ENCODE data around the gene NUAK1. TPM values are rescaled to one million over a fixed set of nuclear protein-coding genes. Genes with fewer than 3 reads are reported as not detected.

The NUAK1 gene
- total RNA-seq, 1 donor, result 21.7 TPM

- TF ChIP-seq, protein P1, sequence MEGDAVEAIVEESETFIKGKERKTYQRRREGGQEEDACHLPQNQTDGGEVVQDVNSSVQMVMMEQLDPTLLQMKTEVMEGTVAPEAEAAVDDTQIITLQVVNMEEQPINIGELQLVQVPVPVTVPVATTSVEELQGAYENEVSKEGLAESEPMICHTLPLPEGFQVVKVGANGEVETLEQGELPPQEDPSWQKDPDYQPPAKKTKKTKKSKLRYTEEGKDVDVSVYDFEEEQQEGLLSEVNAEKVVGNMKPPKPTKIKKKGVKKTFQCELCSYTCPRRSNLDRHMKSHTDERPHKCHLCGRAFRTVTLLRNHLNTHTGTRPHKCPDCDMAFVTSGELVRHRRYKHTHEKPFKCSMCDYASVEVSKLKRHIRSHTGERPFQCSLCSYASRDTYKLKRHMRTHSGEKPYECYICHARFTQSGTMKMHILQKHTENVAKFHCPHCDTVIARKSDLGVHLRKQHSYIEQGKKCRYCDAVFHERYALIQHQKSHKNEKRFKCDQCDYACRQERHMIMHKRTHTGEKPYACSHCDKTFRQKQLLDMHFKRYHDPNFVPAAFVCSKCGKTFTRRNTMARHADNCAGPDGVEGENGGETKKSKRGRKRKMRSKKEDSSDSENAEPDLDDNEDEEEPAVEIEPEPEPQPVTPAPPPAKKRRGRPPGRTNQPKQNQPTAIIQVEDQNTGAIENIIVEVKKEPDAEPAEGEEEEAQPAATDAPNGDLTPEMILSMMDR (IDR thresholded peaks at IDR 0.05; ENCODE audit: extremely low read depth, low read depth, low read length), result no peak
- Histone ChIP-seq H3K79me2 (ENCODE audit: insufficient read depth, low read length) (no peaks in the 10 kb centered on the region), H4K20me1 (ENCODE audit: insufficient read depth, low read length) (no peaks in the 10 kb centered on the region), H3K4me1 (ENCODE audit: insufficient read depth, low read length) (peaks cover 2% of the 10 kb centered on the region), H3K4me2 (ENCODE audit: insufficient read depth, low read length) (no peak overlapping the region), H3K27ac (ENCODE audit: low read depth, low read length) (no peak overlapping the region), H3K4me3 (ENCODE audit: insufficient read depth, low read length) (no peak overlapping the region), H3K9me3 (ENCODE audit: low read depth, low read length) (no peaks in the 10 kb centered on the region), H3K36me3 (ENCODE audit: insufficient read depth, low read length) (no peaks in the 10 kb centered on the region), H2AFZ (ENCODE audit: low read length) (no peak overlapping the region), H3K27me3 (ENCODE audit: insufficient read depth, low read length) (no peaks in the 10 kb centered on the region)
- no peak for DNase-seq (ENCODE audit: insufficient read length, low spot score, missing footprints)
Measured at GRCh38 chr12:106039646-106040404, 98.9 kb downstream of the NUAK1 start.

DNA sequence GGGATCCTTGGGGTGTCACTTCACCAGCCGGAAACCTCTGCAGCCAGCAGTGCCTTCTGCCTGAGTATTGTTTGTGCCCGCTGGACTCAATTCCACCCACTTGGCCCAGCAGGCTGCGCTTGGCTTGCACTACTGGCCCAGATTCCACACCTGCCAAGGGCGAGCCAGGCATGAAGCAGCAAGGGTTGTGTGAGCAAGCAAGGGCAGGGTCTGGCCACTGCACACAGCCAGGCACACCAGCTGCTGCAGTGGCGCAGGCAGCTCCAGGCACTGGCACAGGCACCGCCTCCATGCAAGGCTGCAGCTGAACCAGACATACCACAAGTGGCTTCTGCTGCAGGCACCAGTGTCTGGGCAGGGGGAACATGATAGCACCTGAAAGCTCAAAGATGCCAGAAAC lies 99.5 kb downstream of the NUAK1 start:
- TF ChIP-seq, protein P1 (IDR thresholded peaks at IDR 0.05; ENCODE audit: extremely low read depth, low read depth, low read length), result no peak
- Histone ChIP-seq H3K4me3 (ENCODE audit: insufficient read depth, low read length) (no peak overlapping the region), H4K20me1 (ENCODE audit: insufficient read depth, low read length) (no peaks in the 10 kb centered on the region), H3K9me3 (ENCODE audit: low read depth, low read length) (no peaks in the 10 kb centered on the region), H3K36me3 (ENCODE audit: insufficient read depth, low read length) (no peaks in the 10 kb centered on the region), H3K27me3 (ENCODE audit: insufficient read depth, low read length) (no peaks in the 10 kb centered on the region), H3K79me2 (ENCODE audit: insufficient read depth, low read length) (no peaks in the 10 kb centered on the region), H2AFZ (ENCODE audit: low read length) (no peak overlapping the region), H3K4me1 (ENCODE audit: insufficient read depth, low read length) (no peaks in the 10 kb centered on the region), H3K4me2 (ENCODE audit: insufficient read depth, low read length) (no peak overlapping the region), H3K27ac (ENCODE audit: low read depth, low read length) (no peak overlapping the region)
- no peak for DNase-seq (ENCODE audit: insufficient read length, low spot score, missing footprints)

DNA sequence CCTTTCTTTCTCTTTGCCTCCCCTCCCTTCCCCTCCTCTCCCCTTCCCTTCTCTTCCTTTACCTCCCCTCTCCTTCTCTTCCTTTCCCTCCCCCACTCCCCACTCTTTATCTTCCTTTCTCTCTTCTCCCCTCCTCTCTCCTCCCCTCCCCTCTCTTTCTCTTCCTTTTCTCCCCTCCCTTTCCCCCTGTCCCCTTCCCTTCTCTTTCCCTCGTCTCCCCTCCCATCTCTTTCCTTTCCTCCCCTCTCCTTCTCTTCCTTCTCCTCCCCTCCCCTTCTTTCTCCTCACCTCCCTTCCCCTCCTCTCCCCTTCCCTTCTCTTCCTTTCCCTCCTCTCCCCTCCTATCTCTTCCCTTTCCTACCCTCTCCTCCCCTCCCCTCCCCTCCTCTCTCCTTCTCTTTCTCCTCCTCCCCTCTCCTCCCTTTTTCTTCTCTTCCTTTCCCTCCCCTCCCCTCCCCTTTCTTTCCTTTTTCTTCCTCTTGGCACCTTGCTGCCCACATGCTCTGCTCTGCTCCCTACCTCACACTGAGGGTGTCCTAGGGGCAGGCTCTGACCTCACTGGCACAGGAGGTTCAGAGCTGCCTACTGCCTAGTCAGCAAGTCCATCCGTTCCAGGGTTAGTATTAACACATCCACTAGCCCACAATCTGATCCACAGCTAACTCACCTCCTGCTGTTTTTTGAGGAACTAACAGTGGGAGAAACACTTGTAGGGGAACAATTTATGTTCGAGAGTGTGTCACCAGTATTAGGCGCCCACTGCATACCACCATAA lies 101.0 kb downstream of the NUAK1 start:
- Histone ChIP-seq H3K27me3 (ENCODE audit: insufficient read depth, low read length) (no peaks in the 10 kb centered on the region), H3K36me3 (ENCODE audit: insufficient read depth, low read length) (no peaks in the 10 kb centered on the region), H3K4me3 (ENCODE audit: insufficient read depth, low read length) (no peak overlapping the region), H3K4me2 (ENCODE audit: insufficient read depth, low read length) (no peak overlapping the region), H3K27ac (ENCODE audit: low read depth, low read length) (no peak overlapping the region), H4K20me1 (ENCODE audit: insufficient read depth, low read length) (no peaks in the 10 kb centered on the region), H2AFZ (ENCODE audit: low read length) (no peak overlapping the region), H3K4me1 (ENCODE audit: insufficient read depth, low read length) (peaks cover 7% of the 10 kb centered on the region), H3K9me3 (ENCODE audit: low read depth, low read length) (no peaks in the 10 kb centered on the region), H3K79me2 (ENCODE audit: insufficient read depth, low read length) (no peaks in the 10 kb centered on the region)
- TF ChIP-seq, protein P1 (IDR thresholded peaks at IDR 0.05; ENCODE audit: extremely low read depth, low read depth, low read length), result no peak
- DNase-seq (ENCODE audit: insufficient read length, low spot score, missing footprints), result no peak

DNA sequence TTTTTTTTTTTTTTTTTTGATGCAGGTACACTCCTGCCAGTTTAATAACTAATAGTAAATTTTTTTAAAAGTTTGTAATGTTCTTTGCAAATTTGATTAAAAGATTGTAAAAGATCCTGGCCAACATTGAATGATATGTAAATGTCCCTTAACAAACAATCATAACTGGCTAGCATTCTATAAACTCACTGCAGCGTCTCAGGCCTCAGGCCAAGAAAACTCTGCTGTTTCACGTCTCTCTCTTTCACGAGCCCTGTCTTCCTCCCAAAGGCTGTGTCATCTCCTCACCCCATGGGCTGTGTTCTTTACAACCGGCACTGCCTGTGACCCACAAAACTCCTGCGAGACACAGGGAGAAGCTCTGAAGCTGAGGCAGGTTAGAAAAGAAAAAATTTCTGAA lies 103.3 kb downstream of the NUAK1 start:
- Histone ChIP-seq H3K9me3 (ENCODE audit: low read depth, low read length) (no peaks in the 10 kb centered on the region), H3K36me3 (ENCODE audit: insufficient read depth, low read length) (no peaks in the 10 kb centered on the region), H3K4me1 (ENCODE audit: insufficient read depth, low read length) (peaks cover 29% of the 10 kb centered on the region), H2AFZ (ENCODE audit: low read length) (no peak overlapping the region), H3K4me2 (ENCODE audit: insufficient read depth, low read length) (no peak overlapping the region), H4K20me1 (ENCODE audit: insufficient read depth, low read length) (no peaks in the 10 kb centered on the region), H3K79me2 (ENCODE audit: insufficient read depth, low read length) (no peaks in the 10 kb centered on the region), H3K4me3 (ENCODE audit: insufficient read depth, low read length) (no peak overlapping the region), H3K27ac (ENCODE audit: low read depth, low read length) (no peak overlapping the region), H3K27me3 (ENCODE audit: insufficient read depth, low read length) (no peaks in the 10 kb centered on the region)
- no peak for DNase-seq (ENCODE audit: insufficient read length, low spot score, missing footprints)
- TF ChIP-seq, protein P1 (IDR thresholded peaks at IDR 0.05; ENCODE audit: extremely low read depth, low read depth, low read length), result no peak

Data from osteoblast (primary cell).